DOHH2 (cell line): Measurements from ENCODE around the gene MCMBP.

Experiments
- H3F3A ChIP-seq: fragments of 200-600 bp; sonication (generic), shearing (Covaris generic); 2 replicates; pipeline ENCODE4 v1.6.0; 2016; ENCODE audit warnings: antibody characterized with exemption, mild to moderate bottlenecking; ENCODE audit not compliant: control insufficient read depth, insufficient read depth
- H3K27ac ChIP-seq: fragments of 200-600 bp; sonication (generic); 2 replicates; pipeline ENCODE4 v1.5.1; 2014; ENCODE audit warnings: low read depth, mild to moderate bottlenecking, low read length, moderate library complexity
- H3K27me3 ChIP-seq: fragments of 200-600 bp; sonication (generic); 2 replicates; pipeline ENCODE4 v1.6.1; 2014; ENCODE audit warnings: mild to moderate bottlenecking, low read length, mixed read lengths; ENCODE audit not compliant: control insufficient read depth
- H3K36me3 ChIP-seq: fragments of 200-600 bp; sonication (generic); 2 replicates; pipeline ENCODE4 v1.6.1; 2014; ENCODE audit warnings: mild to moderate bottlenecking, low read length, moderate library complexity, mixed read lengths; ENCODE audit not compliant: control insufficient read depth
- H3K4me1 ChIP-seq: fragments of 200-600 bp; sonication (generic); 2 replicates; pipeline ENCODE4 v1.6.1; 2014; ENCODE audit warnings: mild to moderate bottlenecking, low read length, mixed read lengths; ENCODE audit not compliant: control insufficient read depth
- H3K4me2 ChIP-seq: fragments of 200-600 bp; sonication (generic); 2 replicates; pipeline ENCODE4 v1.6.0; 2014; ENCODE audit warnings: mild to moderate bottlenecking, low read length, moderate library complexity
- H3K4me3 ChIP-seq: fragments of 200-600 bp; sonication (generic); 2 replicates; pipeline ENCODE4 v1.5.1; 2014; ENCODE audit warnings: mild to moderate bottlenecking, low read length, mixed read lengths
- H3K79me2 ChIP-seq: fragments of 200-600 bp; sonication (generic); 2 replicates; pipeline ENCODE4 v1.6.1; 2014; ENCODE audit warnings: mild to moderate bottlenecking, low read length, mixed read lengths; ENCODE audit not compliant: control insufficient read depth
- H3K9me2 ChIP-seq: fragments of 200-600 bp; sonication (generic); replicated peaks from 2 replicates; pipeline ENCODE4 v1.6.1; 2014; ENCODE audit warnings: mild to moderate bottlenecking, low read length, mixed read lengths; ENCODE audit not compliant: control insufficient read depth
- H3K9me3 ChIP-seq: fragments of 200-600 bp; sonication (generic); 2 replicates; pipeline ENCODE4 v1.6.1; 2014; ENCODE audit warnings: antibody characterized with exemption, low read length, mixed read lengths; ENCODE audit not compliant: control insufficient read depth, insufficient read depth
- H4K20me1 ChIP-seq: fragments of 200-600 bp; sonication (generic); 2 replicates; pipeline ENCODE4 v1.6.0; 2014; ENCODE audit warnings: low read depth, mild to moderate bottlenecking, antibody characterized with exemption, low read length, moderate library complexity; ENCODE audit not compliant: control insufficient read depth, insufficient read depth
- CTCF ChIP-seq: fragments of 200-600 bp; sonication (generic); IDR thresholded peaks from one replicate; pipeline ENCODE4 v1.5.1; 2014; ENCODE audit warnings: antibody characterized with exemption, mild to moderate bottlenecking, low read depth, low read length; ENCODE audit not compliant: poor library complexity, severe bottlenecking
- EZH2phosphoT487 ChIP-seq: fragments of 200-600 bp; sonication (generic); IDR thresholded peaks from 2 replicates; pipeline ENCODE4 v1.6.1; 2017; ENCODE audit warnings: borderline replicate concordance, mild to moderate bottlenecking, antibody characterized with exemption, low read length, moderate library complexity, mixed read lengths

Gene MCMBP

GRCh38 chr10:119872610-119872859 is at the start of gene MCMBP:
Gene MCMBP, minus strand, starts transcription at chr10:119872843. Its CDS starts 259 bp downstream, at chr10:119872584.
- Histone ChIP-seq H3K4me3 (peak within 1 kb of the TSS; percentile 85), H3K4me2 (peak within 1 kb of the TSS; percentile 94), H3K79me2 (peaks cover 60% of the 10 kb centered on the region), H3F3A (no peaks in the 10 kb centered on the region), H4K20me1 (peaks cover 21% of the 10 kb centered on the region), H3K9me2 (no peaks in the 10 kb centered on the region), H3K4me1 (peaks cover 46% of the 10 kb centered on the region), H3K27me3 (no peaks in the 10 kb centered on the region), H3K27ac (peak within 1 kb of the TSS; percentile 65), H3K36me3 (peaks cover 29% of the 10 kb centered on the region), H3K9me3 (no peaks in the 10 kb centered on the region)
- TF ChIP-seq CTCF: no peak
- TF ChIP-seq EZH2phosphoT487: no peak

GRCh38 chr10:119919826-119920225 is 47.2 kb upstream of the MCMBP start:
- TF ChIP-seq EZH2phosphoT487 (no peak), CTCF (no peak)
- no peak overlapping the region for H3K27ac ChIP-seq
- H3K4me1 ChIP-seq: no peaks in the 10 kb centered on the region
- no peaks in the 10 kb centered on the region for H4K20me1 ChIP-seq
- peaks cover 82% of the 10 kb centered on the region for H3K36me3 ChIP-seq
- no peaks in the 10 kb centered on the region for H3F3A ChIP-seq
- H3K4me3 ChIP-seq: no peak overlapping the region
- H3K79me2 ChIP-seq: no peaks in the 10 kb centered on the region
- no peaks in the 10 kb centered on the region for H3K27me3 ChIP-seq
- H3K9me3 ChIP-seq: no peaks in the 10 kb centered on the region
- H3K9me2 ChIP-seq: no peaks in the 10 kb centered on the region
- no peak overlapping the region for H3K4me2 ChIP-seq

GRCh38 chr10:119919271-119919670 is 46.6 kb upstream of the MCMBP start:
- Histone ChIP-seq H3K9me2 (no peaks in the 10 kb centered on the region), H3K9me3 (no peaks in the 10 kb centered on the region), H3K4me3 (no peak overlapping the region), H3K36me3 (peaks cover 82% of the 10 kb centered on the region), H3F3A (no peaks in the 10 kb centered on the region), H3K27ac (no peak overlapping the region), H3K4me1 (no peaks in the 10 kb centered on the region), H4K20me1 (no peaks in the 10 kb centered on the region), H3K4me2 (no peak overlapping the region), H3K79me2 (no peaks in the 10 kb centered on the region), H3K27me3 (no peaks in the 10 kb centered on the region)
- TF ChIP-seq CTCF (no peak), EZH2phosphoT487 (no peak)

- no peaks in the 10 kb centered on the region for H4K20me1 ChIP-seq
- H3K9me3 ChIP-seq: no peaks in the 10 kb centered on the region
- TF ChIP-seq CTCF (no peak), EZH2phosphoT487 (no peak)
- H3F3A ChIP-seq: no peaks in the 10 kb centered on the region
- H3K27ac ChIP-seq: no peak overlapping the region
- H3K79me2 ChIP-seq: no peaks in the 10 kb centered on the region
- no peak overlapping the region for H3K4me2 ChIP-seq
- no peak overlapping the region for H3K4me3 ChIP-seq
- no peaks in the 10 kb centered on the region for H3K27me3 ChIP-seq
- no peaks in the 10 kb centered on the region for H3K4me1 ChIP-seq
- H3K36me3 ChIP-seq: peaks cover 79% of the 10 kb centered on the region
- no peaks in the 10 kb centered on the region for H3K9me2 ChIP-seq
Measured at GRCh38 chr10:119917777-119918176, 45.1 kb upstream of the MCMBP start.
